Mucosa of descending colon (tissue), 3 donors: ENCODE measurements around the gene PRPF39. TPM values are rescaled to one million over a fixed set of nuclear protein-coding genes. Genes with fewer than 3 reads are reported as not detected.

Source experiments
- ATAC-seq: fragments of 200-7000 bp; cut with Tn5 transposase; one replicate; pipeline ENCODE4 v1.9.1; 2020; ENCODE audit warnings: mild to moderate bottlenecking, moderate library complexity
- DNase-seq, 3 donors: peaks; one replicate each; pipeline ENCODE4 v3.0.0-alpha.2; 2020
- H3K36me3 ChIP-seq: fragments of 200-600 bp; one replicate; pipeline ENCODE4 v1.8.0; 2021; ENCODE audit warnings: low read depth, mild to moderate bottlenecking
- H3K4me1 ChIP-seq: fragments of 200-600 bp; one replicate; pipeline ENCODE4 v1.8.0; 2021; ENCODE audit warnings: low read depth, mild to moderate bottlenecking
- H3K4me3 ChIP-seq: fragments of 200-600 bp; one replicate; pipeline ENCODE4 v1.8.0; 2021; ENCODE audit warnings: mild to moderate bottlenecking
- H3K9me3 ChIP-seq: fragments of 200-600 bp; one replicate; pipeline ENCODE4 v1.8.0; 2021; ENCODE audit warnings: mild to moderate bottlenecking
- intact Hi-C, 2 donors: fragments of 100-400 bp; cut with DNase I in 1 of 2; cut with micrococcal nuclease in 1 of 2; formaldehyde crosslinking; loops; one replicate each; pipeline versions ENCODE4 v1.11.0 to v1.11.1; 2022; cut with DNase I, micrococcal nuclease
- total RNA-seq, 3 donors: library from RNA; stranded (reverse); fragmentation: NEBNext Ultra II Directional in 2 of 3; extraction: Animal tissue kit (Norgen Biotek cat#: 25700) in 2 of 3; gene quantifications; one replicate each; pipeline versions ENCODE4 v1.2.1 to v1.2.4, GENCODE V29; 2021 to 2023
- TF ChIP-seq, protein P1 (sequence below): fragments of 200-600 bp; IDR thresholded peaks from one replicate; pipeline ENCODE4 v1.8.0; 2022; ENCODE audit warnings: antibody characterized with exemption, mild to moderate bottlenecking
- donor health status: DM: no; HTN: no; CAD: no; lungs with moderate emphysema.
- donor health status: DM: no; HTN: no; CAD: no.
- donor health status: DM: no; HTN: yes; CAD: no.

Gene PRPF39
- total RNA-seq, 3 donors from 2014 or later, result 25.9 to 38.4 (median 35.4) TPM

DNA sequence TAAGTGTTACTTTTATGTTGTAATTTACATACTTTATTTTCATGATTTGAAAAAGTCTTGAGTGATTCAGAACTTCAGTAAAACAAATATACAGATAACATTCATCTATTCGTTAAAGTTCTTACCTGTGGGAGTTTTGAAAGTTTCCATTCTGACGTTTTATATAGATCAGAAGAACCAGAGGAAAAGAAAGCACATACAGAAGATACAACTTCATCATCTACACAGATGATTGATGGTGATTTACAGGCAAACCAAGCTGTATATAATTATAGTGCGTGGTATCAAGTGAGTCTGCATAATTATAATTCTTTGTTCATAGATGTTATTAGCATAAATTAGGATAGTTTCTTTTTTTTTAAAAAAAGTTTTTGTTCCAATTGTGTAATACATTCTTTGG is 30.4 kb downstream of the PRPF39 start:
- Histone ChIP-seq H3K36me3 (peaks cover 8% of the 10 kb centered on the region), H3K9me3 (no peaks in the 10 kb centered on the region), H3K4me3 (no peak overlapping the region), H3K4me1 (no peaks in the 10 kb centered on the region)
- ATAC-seq, result no peak
- intact Hi-C loops, result no loop called here
- DNase-seq, result no peak
- TF ChIP-seq, protein P1, sequence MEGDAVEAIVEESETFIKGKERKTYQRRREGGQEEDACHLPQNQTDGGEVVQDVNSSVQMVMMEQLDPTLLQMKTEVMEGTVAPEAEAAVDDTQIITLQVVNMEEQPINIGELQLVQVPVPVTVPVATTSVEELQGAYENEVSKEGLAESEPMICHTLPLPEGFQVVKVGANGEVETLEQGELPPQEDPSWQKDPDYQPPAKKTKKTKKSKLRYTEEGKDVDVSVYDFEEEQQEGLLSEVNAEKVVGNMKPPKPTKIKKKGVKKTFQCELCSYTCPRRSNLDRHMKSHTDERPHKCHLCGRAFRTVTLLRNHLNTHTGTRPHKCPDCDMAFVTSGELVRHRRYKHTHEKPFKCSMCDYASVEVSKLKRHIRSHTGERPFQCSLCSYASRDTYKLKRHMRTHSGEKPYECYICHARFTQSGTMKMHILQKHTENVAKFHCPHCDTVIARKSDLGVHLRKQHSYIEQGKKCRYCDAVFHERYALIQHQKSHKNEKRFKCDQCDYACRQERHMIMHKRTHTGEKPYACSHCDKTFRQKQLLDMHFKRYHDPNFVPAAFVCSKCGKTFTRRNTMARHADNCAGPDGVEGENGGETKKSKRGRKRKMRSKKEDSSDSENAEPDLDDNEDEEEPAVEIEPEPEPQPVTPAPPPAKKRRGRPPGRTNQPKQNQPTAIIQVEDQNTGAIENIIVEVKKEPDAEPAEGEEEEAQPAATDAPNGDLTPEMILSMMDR, result no peak

DNA sequence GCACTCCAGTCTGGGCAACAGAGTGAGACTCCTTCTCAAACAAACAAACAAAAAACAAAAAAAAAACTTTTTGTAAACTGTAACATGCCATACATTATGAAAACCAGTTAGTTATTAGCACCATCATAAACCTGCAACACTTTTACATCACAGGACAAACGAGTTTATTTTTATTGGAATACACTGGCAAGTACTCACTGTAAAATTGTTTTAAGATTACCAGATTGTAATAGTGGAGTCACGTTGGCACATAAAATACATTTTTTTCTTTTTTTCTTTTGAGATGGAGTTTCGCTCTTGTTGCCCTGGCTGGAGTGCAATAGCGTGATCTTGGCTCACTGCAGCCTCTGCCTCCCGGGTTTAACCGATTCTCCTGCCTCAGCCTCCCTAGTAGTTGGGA is 34.7 kb downstream of the PRPF39 start:
- ATAC-seq, result no peak
- intact Hi-C loops, result no loop called here
- H3K36me3 ChIP-seq, result peaks cover 8% of the 10 kb centered on the region

DNA sequence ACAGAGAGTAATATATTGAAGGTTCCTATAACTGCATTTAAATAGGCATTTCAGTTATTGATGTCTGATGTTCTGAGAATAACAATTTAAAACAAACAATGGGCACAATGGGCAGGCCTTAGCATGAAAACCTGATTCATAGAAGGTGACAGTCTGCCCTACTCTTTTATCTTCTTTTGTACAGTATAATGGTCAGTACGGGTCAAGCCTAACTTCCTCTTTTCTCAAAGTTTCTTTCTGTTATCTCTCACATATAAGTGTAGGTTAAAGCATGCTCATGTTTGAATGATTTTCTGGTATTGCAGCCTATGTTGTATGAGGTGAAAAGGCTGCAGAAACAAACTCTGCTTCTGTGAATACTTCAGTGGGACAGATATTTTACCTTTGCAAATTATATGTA is 36.2 kb downstream of the PRPF39 start:
- DNase-seq, result no peak
- Histone ChIP-seq H3K4me3 (no peak overlapping the region), H3K4me1 (no peaks in the 10 kb centered on the region), H3K9me3 (no peaks in the 10 kb centered on the region), H3K36me3 (peaks cover 8% of the 10 kb centered on the region)
- TF ChIP-seq, protein P1, result no peak
- intact Hi-C loops, result no loop called here
- no peak for ATAC-seq

More for the DNA sequence above, 34.7 kb downstream of the PRPF39 start:
- Histone ChIP-seq H3K9me3 (no peaks in the 10 kb centered on the region), H3K4me3 (no peak overlapping the region), H3K4me1 (no peaks in the 10 kb centered on the region)
- DNase-seq, result no peak
- TF ChIP-seq, protein P1, result no peak

DNA sequence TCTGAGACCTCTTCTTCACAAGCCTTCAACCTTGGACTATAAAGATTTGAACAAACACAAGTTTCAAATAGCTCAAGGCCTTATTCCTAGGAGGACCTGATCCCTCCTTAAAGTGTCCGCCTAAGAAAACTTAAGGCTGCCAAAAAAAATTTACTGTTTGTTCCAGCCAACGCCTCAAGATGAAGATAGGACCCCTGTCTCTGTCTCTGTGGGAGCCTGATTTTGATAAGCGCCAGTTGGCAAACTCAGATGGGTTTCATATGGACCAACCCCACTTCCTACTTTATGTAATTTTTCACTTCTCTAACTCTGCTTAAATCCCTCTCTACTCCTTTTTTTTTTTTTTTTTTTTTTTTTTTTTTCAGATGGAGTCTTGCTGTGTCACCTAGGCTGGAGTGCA is 39.4 kb downstream of the PRPF39 start:
- DNase-seq (no peak), ATAC-seq (no peak)
- Histone ChIP-seq H3K4me1 (no peaks in the 10 kb centered on the region), H3K4me3 (no peak overlapping the region), H3K36me3 (peaks cover 8% of the 10 kb centered on the region), H3K9me3 (no peaks in the 10 kb centered on the region)
- intact Hi-C loops, result no loop called here
- TF ChIP-seq, protein P1, result no peak

DNA sequence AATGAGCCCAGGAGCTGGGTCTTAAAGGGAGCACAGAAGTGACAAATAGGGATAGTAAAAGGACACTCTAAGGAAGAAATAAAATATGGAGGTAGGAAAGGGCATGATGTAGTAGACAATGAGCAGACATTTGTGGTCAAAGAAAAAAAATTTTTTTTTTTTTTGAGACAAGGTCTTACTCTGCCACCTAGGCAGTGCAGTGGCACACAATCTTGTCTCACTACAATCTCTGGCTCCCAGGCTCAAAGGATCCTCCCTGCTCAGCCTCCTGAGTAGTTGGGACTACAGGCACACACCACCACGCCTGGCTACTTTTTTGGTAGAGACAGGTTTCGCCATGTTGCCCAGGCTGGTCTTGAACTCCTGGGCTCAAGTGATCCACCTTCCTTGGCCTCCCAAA is 41.8 kb downstream of the PRPF39 start:
- no peak for ATAC-seq
- no peak for DNase-seq
- intact Hi-C loops, result no loop called here
- no peak overlapping the region for H3K4me3 ChIP-seq
- no peaks in the 10 kb centered on the region for H3K36me3 ChIP-seq
- no peaks in the 10 kb centered on the region for H3K9me3 ChIP-seq
- TF ChIP-seq, protein P1, result no peak
- H3K4me1 ChIP-seq, result no peaks in the 10 kb centered on the region

DNA sequence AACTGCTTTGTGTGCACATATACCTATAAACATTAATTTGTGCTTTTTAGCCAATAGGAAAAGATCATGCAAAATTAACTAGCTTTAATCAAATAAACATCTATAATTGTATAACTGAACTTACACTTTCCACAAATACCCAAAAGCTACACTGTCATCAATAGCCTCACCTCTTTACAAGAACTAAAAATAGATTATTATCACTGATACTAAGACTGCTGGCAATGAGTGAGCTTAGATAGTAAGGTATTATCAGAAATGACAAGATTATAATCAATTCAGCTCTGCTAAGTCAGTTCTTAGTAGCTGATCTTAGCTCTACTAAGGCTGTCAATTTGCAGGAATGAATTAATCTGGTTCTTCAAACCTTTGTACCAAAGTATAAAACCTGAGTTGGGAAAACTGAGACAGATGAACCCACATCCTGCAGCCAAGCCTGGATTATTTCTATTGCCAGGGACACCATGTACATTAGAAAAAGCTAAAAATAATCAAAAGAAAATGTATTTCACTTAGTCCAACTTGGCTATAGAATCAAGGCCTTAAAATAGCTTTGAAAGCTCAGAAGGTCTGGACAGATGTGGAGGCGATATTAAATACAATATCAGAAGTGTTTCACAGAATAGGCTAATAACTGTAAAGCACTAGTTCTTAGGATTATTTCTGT is 45.2 kb downstream of the PRPF39 start:
- Histone ChIP-seq H3K4me3 (no peak overlapping the region), H3K9me3 (no peaks in the 10 kb centered on the region), H3K36me3 (no peaks in the 10 kb centered on the region), H3K4me1 (no peaks in the 10 kb centered on the region)
- DNase-seq (no peak), ATAC-seq (no peak)
- intact Hi-C loops, result no loop called here
- TF ChIP-seq, protein P1, result no peak
